Immature natural killer cell (primary cell): ENCODE data around the gene CYFIP2. TPM values are rescaled to one million over a fixed set of nuclear protein-coding genes. Genes with fewer than 3 reads are reported as not detected.
A peak's percentile ranks its signal among the peaks of the same experiment; 100 is the strongest.

ENCODE experiments used
- DNase-seq, 3 donors: peaks; one replicate each; pipeline ENCODE4 v3.0.0; 2022; ENCODE audit warnings: mixed read lengths in 1 of 3
- H3K27ac Mint-ChIP-seq, 6 donors: one replicate each; pipeline ENCODE4 v1.8.0; 2020; ENCODE audit warnings: mixed read lengths in 6 of 6, mild to moderate bottlenecking in 5 of 6, inconsistent platforms in 4 of 6, moderate library complexity in 3 of 6
- H3K27me3 Mint-ChIP-seq, 3 donors: one replicate each; pipeline ENCODE4 v1.8.0; 2020 to 2021; ENCODE audit warnings: low read depth in 3 of 3, mild to moderate bottlenecking in 3 of 3, mixed read lengths in 3 of 3, moderate library complexity in 3 of 3, inconsistent platforms in 1 of 3
- H3K36me3 Mint-ChIP-seq, 3 donors: one replicate each; pipeline ENCODE4 v1.8.0; 2020; ENCODE audit warnings: mixed read lengths in 3 of 3, inconsistent platforms in 2 of 3, mild to moderate bottlenecking in 2 of 3
- H3K4me1 Mint-ChIP-seq, 2 donors: one replicate each; pipeline ENCODE4 v1.8.0; 2020; ENCODE audit warnings: inconsistent platforms in 2 of 2, mild to moderate bottlenecking in 2 of 2, mixed read lengths in 2 of 2, moderate library complexity in 1 of 2
- H3K4me3 Mint-ChIP-seq, 5 donors: one replicate each; pipeline ENCODE4 v1.8.0; 2020; ENCODE audit warnings: mild to moderate bottlenecking in 5 of 5, mixed read lengths in 5 of 5, inconsistent platforms in 3 of 5, moderate library complexity in 3 of 5
- H3K9me3 Mint-ChIP-seq, 6 donors: one replicate each; pipeline ENCODE4 v1.8.0; 2020; ENCODE audit warnings: mild to moderate bottlenecking in 6 of 6, mixed read lengths in 6 of 6, inconsistent platforms in 4 of 6, moderate library complexity in 3 of 6
- polyA plus RNA-seq, 3 donors: library from polyadenylated mRNA; unstranded; fragments of 300-500 nt; fragmentation: Illumina TruSeq; gene quantifications; one replicate each; pipeline ENCODE4 v1.2.3, GENCODE V29; 2021

The CYFIP2 gene
- polyA plus RNA-seq, 3 donors from 2014 or later, result 293 to 667 (median 513) TPM

DNA sequence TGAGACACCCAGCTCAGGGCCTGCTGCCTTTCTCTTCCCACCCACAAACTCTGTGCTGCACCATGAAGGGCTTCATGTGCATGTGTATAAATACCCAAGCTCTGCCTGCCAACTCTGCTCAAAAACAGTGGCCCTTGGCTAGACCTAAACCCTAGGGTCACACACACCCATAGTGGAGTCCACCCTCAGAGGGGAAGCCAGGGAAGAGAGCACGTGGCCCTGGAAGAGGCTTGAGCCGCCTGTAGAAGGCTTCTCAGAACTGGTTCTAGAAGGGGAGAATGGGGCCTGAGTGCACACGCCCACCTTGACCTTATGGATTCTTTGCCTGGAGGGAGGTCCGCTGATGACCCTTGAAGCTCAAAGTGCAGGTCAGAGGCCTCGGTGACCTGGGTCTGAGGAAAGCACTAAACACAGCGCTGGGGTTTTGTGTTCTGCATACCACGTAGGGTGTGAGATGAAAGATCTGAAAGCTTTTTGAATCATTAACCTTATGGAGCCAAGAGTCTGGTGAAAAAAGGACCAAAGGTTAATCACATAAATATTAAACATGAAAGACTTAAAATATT, 60.6 kb downstream of the CYFIP2 start:
- DNase-seq, result no peak
- peaks cover 21 to 62% (median 49%) of the 10 kb centered on the region in 3 donors for H3K36me3 Mint-ChIP-seq
- no peak overlapping the region for H3K4me3 Mint-ChIP-seq
- no peaks in the 10 kb centered on the region for H3K9me3 Mint-ChIP-seq
- H3K27me3 Mint-ChIP-seq, result peaks cover 0 to 10% (median 0%) of the 10 kb centered on the region in 3 donors
- H3K27ac Mint-ChIP-seq, result peak overlapping the region in 5 of 6 donors; percentile 4 to 77 (median 61)
- H3K4me1 Mint-ChIP-seq, result peaks cover 13 to 35% of the 10 kb centered on the region in 2 donors

DNA sequence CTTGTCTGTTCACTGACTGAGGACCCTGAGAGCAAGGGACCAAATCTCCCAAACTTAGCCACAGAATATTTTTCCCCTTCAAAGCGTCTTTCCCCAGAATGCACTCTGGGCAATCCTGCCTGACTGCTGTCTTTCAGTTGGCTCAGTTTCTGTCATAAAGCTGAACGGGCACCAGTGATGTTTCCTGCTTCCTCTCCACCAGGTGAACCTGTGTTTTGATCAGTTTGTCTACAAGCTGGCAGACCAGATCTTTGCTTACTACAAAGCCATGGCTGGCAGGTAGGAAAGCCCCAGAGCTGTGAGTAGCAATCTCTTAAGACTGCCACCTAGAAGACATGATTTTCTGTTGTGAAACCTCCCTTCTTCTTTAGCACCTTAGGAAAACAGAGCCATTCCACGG, 61.8 kb downstream of the CYFIP2 start:
- peaks cover 13 to 26% of the 10 kb centered on the region in 2 donors for H3K4me1 Mint-ChIP-seq
- no peaks in the 10 kb centered on the region for H3K9me3 Mint-ChIP-seq
- H3K27ac Mint-ChIP-seq, result peak overlapping the region in 5 of 6 donors; percentile 12 to 62 (median 59)
- H3K4me3 Mint-ChIP-seq, result no peak overlapping the region
- no peak for DNase-seq
- H3K36me3 Mint-ChIP-seq, result peaks cover 17 to 61% (median 51%) of the 10 kb centered on the region in 3 donors
- H3K27me3 Mint-ChIP-seq, result peaks cover 0 to 6% (median 0%) of the 10 kb centered on the region in 3 donors

DNA sequence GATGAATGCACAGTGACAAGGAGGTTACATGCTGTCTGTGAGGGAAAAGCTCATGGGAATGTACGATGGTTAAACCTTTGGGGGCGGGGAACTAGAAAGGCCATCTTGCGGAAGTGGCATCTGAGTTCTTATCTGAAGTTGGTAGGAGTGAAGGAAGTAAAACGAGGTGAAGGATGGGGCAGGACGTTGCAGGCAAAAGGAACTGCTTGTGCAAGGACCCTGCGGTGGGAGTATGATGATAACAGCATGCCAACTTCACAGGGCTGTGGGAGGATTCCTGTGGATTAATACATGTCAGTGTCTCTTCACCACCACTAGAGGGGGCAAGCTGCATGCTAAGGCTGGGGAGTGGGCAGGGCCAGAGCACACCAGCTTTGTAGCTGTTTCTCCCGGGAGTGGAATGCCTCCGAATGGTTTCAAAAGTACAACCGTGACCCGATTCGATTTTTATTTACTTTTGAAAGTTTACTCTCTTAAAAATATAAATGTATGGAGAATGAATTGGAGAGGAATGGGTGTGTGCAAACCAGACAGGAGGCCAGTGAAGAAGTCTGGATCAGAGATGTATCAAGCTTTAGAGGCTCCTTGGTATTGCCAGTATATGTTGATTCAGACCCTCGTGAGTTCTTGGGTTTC, 62.5 kb downstream of the CYFIP2 start:
- peaks cover 20 to 67% (median 54%) of the 10 kb centered on the region in 3 donors for H3K36me3 Mint-ChIP-seq
- H3K27ac Mint-ChIP-seq, result peak overlapping the region; percentile 12 to 61 (median 48)
- no peaks in the 10 kb centered on the region for H3K9me3 Mint-ChIP-seq
- peaks cover 0 to 6% (median 0%) of the 10 kb centered on the region in 3 donors for H3K27me3 Mint-ChIP-seq
- DNase-seq, result peak; percentile 46 to 63 (median 55)
- peaks cover 13 to 26% of the 10 kb centered on the region in 2 donors for H3K4me1 Mint-ChIP-seq
- H3K4me3 Mint-ChIP-seq, result no peak overlapping the region

DNA sequence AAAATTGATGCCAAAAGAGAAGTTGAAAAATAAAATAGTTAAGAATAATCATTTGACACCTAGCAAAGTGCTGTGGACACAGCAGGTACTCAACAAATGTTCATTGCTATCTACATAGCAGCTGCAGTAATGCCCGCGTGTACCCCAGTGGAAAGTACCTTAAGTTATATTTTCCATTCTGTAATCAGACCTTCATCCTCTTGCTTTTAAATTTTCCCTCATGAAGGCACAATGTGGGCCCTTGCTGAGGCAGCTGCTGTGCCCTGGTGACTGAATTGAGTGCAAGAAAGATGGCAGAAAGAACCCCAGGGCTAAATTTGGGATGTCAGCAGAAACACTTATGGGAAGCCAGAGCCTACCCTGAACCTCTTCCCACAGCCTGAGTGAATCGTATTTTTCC, 65.9 kb downstream of the CYFIP2 start:
- H3K4me3 Mint-ChIP-seq, result no peak overlapping the region
- peaks cover 13 to 30% of the 10 kb centered on the region in 2 donors for H3K4me1 Mint-ChIP-seq
- DNase-seq, result no peak
- H3K27ac Mint-ChIP-seq, result peak overlapping the region in 3 of 6 donors; percentile 2 to 53 (median 39)
- no peaks in the 10 kb centered on the region for H3K9me3 Mint-ChIP-seq
- H3K36me3 Mint-ChIP-seq, result peaks cover 18 to 59% (median 46%) of the 10 kb centered on the region in 3 donors
- H3K27me3 Mint-ChIP-seq, result peaks cover 0 to 3% (median 2%) of the 10 kb centered on the region in 3 donors

DNA sequence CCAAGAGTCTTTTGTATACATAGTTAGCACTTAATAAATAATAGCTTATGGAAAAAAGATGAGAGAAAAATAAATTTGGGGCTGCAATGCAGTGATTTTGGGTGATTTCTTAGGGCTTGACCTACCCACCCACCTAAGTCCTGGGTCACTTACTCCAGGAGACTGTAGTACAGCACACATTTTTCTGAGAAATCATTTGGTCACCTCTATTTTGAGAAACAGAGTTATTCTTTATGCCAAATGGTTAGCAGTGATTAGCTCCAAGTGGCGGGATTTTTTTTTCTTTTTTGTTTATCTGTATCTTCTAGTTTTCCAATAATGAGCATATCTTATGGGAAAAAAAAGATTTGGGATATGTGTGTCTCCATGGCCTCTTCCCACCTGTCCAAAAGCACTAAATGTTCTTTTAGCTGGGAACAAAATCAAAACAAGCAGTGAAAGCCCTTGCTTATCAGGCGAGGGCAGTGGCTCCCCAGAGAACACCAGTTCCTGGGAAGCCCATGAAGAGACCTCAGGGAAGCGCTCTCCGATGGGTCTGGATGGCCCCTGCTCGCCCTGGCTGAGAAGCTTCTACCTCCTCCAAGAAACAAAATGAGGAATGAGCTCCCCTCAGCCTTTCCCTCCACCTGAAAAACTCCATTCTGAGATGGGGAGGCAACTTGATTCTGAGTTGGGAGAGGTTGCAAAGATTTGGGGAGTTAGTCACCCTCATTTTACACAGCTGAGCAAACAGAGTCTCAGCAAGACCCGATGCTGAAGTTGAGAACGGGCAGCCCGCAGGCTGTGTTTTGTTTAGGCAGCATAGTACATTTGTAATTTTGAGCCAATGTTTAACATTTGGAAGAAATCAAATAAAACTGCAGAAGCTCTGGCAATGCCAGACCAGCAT, 69.9 kb downstream of the CYFIP2 start:
- DNase-seq, result no peak
- Mint-ChIP-seq H3K36me3 (peaks cover 18 to 66% (median 45%) of the 10 kb centered on the region in 3 donors), H3K4me3 (no peak overlapping the region), H3K27ac (peak overlapping the region in 5 of 6 donors; percentile 32 to 66 (median 53)), H3K27me3 (peaks cover 0 to 3% (median 0%) of the 10 kb centered on the region in 3 donors), H3K4me1 (peaks cover 0 to 12% of the 10 kb centered on the region in 2 donors), H3K9me3 (no peaks in the 10 kb centered on the region)

DNA sequence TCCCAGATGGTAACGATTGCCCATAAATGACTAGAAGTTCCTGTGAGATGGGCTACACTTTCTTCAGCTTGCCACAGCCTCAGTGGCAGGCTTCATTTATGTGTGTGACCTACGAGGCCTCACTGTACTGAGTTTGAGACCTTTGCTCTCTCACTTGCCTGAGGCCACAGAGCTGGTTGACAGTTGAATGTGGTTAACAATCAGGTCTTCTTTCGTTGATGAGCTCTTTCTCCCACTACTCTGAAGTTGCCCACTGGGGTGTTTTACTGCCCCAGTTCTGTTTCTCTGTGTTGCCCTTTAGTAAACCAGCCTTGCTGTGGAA, 70.5 kb downstream of the CYFIP2 start:
- peaks cover 17 to 66% (median 44%) of the 10 kb centered on the region in 3 donors for H3K36me3 Mint-ChIP-seq
- no peak overlapping the region for H3K4me3 Mint-ChIP-seq
- DNase-seq, result no peak
- H3K27ac Mint-ChIP-seq, result peak overlapping the region in 4 of 6 donors; percentile 3 to 80 (median 58)
- no peaks in the 10 kb centered on the region for H3K9me3 Mint-ChIP-seq
- peaks cover 0 to 3% (median 0%) of the 10 kb centered on the region in 3 donors for H3K27me3 Mint-ChIP-seq
- H3K4me1 Mint-ChIP-seq, result peaks cover 0 to 11% of the 10 kb centered on the region in 2 donors

DNA sequence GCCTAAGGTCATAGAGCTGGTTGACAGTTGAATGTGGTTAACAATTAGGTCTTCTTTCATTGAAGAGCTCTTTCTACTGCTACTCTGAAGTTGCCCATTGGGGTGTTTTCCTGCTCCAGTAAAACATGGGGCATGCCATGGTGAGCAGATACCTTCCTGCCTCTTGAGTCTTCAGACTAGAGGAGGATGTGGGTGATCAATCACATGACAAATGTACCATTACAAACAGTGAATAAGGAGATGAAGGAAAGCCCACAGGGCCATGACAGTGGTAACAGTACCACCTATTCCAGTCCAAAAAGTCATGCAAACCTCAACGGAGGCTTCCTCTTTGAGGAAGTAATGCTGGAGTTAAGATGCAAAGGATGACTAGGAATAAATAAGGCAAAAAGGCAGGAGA, 73.5 kb downstream of the CYFIP2 start:
- DNase-seq, result no peak
- Mint-ChIP-seq H3K36me3 (peaks cover 16 to 57% (median 32%) of the 10 kb centered on the region in 3 donors), H3K4me3 (no peak overlapping the region), H3K27ac (peak overlapping the region in 5 of 6 donors; percentile 46 to 85 (median 71)), H3K9me3 (no peaks in the 10 kb centered on the region), H3K27me3 (peaks cover 0 to 3% (median 0%) of the 10 kb centered on the region in 3 donors), H3K4me1 (peaks cover 0 to 11% of the 10 kb centered on the region in 2 donors)

DNA sequence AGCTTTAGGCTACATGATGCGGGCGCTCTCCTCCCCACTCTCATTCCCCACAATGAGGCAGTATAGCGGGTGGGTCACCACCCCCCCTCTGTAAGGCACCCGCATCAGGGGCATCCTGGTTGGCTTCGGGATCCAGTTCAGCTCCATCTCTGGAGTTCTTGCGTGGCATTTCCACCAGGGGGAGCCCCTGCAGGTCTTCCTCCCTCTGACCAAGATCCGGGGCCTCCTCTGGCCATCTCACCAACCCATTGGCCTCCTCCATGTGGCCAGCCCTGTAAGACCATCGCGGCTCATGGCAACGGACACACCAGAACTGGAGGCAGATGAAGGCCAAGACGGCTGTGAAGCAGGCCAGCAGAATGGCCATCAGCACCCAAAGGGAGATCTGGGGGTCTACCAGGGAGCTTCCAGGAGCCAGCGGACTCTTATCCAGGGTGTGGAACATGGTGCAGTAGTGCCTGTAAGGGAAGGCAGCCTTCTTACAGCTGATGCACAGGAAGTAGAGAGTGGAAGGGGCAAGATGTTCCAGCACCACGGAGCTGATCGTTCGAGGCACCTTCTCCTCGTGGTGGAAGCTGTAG, 77.0 kb downstream of the CYFIP2 start:
- no peaks in the 10 kb centered on the region for H3K9me3 Mint-ChIP-seq
- peaks cover 18 to 65% (median 23%) of the 10 kb centered on the region in 3 donors for H3K36me3 Mint-ChIP-seq
- H3K27me3 Mint-ChIP-seq, result peaks cover 0 to 2% (median 1%) of the 10 kb centered on the region in 3 donors
- peaks cover 0 to 7% of the 10 kb centered on the region in 2 donors for H3K4me1 Mint-ChIP-seq
- H3K27ac Mint-ChIP-seq, result peak overlapping the region in 3 of 6 donors; percentile 35 to 82 (median 57)
- DNase-seq, result peak; percentile 11 to 22 (median 12)
- no peak overlapping the region for H3K4me3 Mint-ChIP-seq

DNA sequence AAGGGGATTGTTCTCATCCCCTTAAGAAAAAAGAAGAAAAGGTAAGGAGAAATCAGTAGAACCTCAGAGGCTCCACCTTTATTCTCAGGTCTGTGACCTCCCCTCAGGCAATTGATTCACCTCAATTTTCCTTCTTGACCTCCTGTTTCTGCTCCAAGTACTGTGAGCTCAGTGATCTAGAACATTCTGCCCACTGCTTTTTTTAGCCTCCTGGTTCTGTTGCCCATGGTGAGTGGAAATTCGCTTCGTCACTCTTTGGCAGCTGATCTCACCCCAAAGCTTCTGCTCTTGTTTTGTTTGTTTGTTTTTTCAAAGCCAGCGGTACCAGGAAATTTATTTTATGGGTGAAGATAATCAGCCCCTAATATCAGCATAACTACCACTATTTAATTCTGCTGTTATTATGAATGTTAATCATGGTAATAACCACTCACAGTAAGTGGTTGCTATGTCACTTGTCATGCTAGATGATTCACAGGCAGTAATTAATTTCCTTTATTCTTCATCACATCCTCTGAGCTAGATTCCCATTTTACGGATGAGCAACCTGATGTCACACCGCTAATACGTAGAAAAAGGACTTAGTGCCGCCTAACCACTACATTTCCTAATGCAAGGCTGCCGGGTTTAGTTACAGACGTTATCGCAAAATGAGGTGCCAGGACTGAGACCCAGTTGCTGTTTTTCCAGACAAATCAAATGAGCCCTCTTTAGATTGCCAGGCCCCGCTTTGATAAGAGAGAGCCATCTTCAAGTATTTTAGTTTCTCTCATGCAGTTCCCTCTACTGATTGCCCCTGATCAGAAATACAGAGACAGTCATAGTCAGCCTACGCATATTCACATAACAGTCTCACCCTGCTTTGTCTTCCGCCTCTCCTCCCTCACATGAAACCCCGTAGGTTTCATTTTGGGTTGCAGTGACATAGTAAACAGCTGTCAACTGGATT, 78.2 kb downstream of the CYFIP2 start:
- Mint-ChIP-seq H3K36me3 (peaks cover 18 to 62% (median 20%) of the 10 kb centered on the region in 3 donors), H3K27ac (peak overlapping the region in 5 of 6 donors; percentile 30 to 93 (median 37)), H3K9me3 (no peaks in the 10 kb centered on the region), H3K4me3 (peak overlapping the region in 1 of 5 donors; percentile 60), H3K27me3 (peaks cover 0 to 2% (median 1%) of the 10 kb centered on the region in 3 donors), H3K4me1 (peaks cover under 1 to 7% of the 10 kb centered on the region in 2 donors)
- peak in 1 of 3 donors; percentile 38 for DNase-seq

DNA sequence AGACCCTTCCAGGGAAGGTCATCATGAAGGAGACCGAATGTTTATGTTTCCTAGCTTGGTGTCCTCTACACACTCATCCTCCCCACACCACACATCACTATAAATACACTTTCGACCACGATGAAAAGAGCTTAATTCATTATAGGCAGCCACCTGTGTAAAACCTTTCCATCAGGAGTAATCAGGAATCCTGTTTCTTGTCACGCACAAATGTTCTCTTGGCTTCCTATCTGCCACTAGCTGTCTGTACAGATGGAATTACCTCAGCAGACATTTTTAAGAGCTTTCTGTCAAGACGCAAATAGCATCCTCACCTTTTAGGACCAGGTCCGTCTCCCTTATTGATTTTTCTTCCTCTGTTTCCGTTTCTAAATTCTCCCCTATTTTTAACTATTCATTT, 79.1 kb downstream of the CYFIP2 start:
- Mint-ChIP-seq H3K36me3 (peaks cover 13 to 61% (median 18%) of the 10 kb centered on the region in 3 donors), H3K9me3 (no peaks in the 10 kb centered on the region), H3K4me3 (no peak overlapping the region), H3K27ac (peak overlapping the region in 4 of 6 donors; percentile 30 to 93 (median 62)), H3K4me1 (peaks cover 8 to 10% of the 10 kb centered on the region in 2 donors), H3K27me3 (peaks cover 0 to 2% (median 0%) of the 10 kb centered on the region in 3 donors)
- no peak for DNase-seq

DNA sequence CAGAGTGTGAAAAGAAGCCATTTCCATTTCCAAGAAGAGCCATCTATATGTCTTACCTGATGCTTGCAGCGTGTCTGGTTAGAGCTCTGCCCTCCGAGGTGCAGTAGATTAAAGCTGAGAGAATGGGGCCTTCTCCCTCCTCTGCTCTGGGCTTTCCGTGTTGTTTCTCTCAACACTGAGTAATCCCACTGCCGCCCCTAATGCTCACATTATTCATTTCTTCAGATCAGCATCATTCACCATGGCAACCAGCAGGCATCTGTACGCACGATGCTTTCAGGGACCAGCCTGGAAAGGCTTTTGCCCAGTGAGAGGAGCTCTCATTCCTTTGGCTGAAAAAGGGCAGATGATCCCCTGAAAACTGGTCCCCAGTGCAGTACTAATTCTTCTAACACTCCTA, 79.6 kb downstream of the CYFIP2 start:
- peaks cover 10 to 61% (median 18%) of the 10 kb centered on the region in 3 donors for H3K36me3 Mint-ChIP-seq
- peak overlapping the region in 3 of 6 donors; percentile 51 to 93 (median 82) for H3K27ac Mint-ChIP-seq
- no peak overlapping the region for H3K4me3 Mint-ChIP-seq
- peaks cover 0 to 2% (median 0%) of the 10 kb centered on the region in 3 donors for H3K27me3 Mint-ChIP-seq
- no peaks in the 10 kb centered on the region for H3K9me3 Mint-ChIP-seq
- H3K4me1 Mint-ChIP-seq, result peaks cover 12 to 14% of the 10 kb centered on the region in 2 donors
- DNase-seq, result no peak

DNA sequence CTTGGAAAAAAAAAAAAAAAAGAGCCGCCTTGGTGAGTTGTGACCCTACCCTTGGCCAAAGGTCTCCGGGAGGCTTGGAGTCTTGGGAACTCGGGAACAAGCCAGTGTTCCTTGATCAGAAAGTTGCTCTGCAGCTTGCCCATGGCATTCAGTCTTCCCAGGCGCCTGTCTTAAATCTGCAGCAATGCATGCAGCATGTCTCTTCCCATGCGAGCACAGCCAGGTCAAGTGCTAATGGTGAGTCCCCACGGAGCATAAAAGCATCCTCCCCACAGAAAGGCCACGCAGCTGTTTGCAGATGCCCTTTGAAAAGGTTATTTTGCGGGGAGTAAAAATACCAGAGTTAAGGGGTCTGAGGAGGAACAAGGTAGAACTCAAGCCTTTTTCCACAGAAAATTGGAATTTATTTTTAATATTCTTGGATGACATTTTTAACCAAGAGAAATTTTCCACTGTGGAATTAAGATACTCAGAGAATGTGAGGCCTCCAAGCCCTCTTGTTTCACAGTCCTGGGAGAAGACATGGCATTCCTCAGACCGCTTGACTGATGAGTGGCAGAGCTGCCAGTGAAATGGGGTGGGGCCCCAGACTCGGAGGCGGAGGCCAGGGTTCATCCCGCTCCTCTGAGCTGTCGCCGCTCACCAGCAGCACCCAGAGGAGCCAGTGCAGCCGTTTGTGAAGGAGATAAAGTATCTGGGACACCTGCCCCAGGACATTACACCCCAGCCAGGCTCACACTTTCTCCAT, 81.6 kb downstream of the CYFIP2 start:
- H3K4me1 Mint-ChIP-seq, result peaks cover 29 to 34% of the 10 kb centered on the region in 2 donors
- H3K36me3 Mint-ChIP-seq, result peaks cover 3 to 55% (median 13%) of the 10 kb centered on the region in 3 donors
- H3K27me3 Mint-ChIP-seq, result peaks cover 0 to 2% (median 0%) of the 10 kb centered on the region in 3 donors
- peak overlapping the region in 1 of 6 donors; percentile 39 for H3K27ac Mint-ChIP-seq
- no peak overlapping the region for H3K4me3 Mint-ChIP-seq
- no peak for DNase-seq
- no peaks in the 10 kb centered on the region for H3K9me3 Mint-ChIP-seq
